HG03439 (cell line): Measurements from ENCODE around the gene CCDC184.
"Not testable (repeated sequence)": the region's sequence is repeated elsewhere in the genome, so short reads cannot be mapped to it uniquely, and the experiment has no call there.

ENCODE experiments used
- ATAC-seq: cut with Tn5 transposase; IDR thresholded peaks from one replicate; pipeline ENCODE4 v1.9.1; 2021; ENCODE audit warnings: mild to moderate bottlenecking, moderate library complexity; ENCODE audit not compliant: unreplicated experiment

The CCDC184 gene

GRCh38 chr12:48183091-48183875 is at the start of gene CCDC184:
CCDC184 (plus strand) TSS chr12:48183644; CDS start chr12:48184123, 479 bp downstream.
- ATAC-seq, result peak; percentile 77

DNA sequence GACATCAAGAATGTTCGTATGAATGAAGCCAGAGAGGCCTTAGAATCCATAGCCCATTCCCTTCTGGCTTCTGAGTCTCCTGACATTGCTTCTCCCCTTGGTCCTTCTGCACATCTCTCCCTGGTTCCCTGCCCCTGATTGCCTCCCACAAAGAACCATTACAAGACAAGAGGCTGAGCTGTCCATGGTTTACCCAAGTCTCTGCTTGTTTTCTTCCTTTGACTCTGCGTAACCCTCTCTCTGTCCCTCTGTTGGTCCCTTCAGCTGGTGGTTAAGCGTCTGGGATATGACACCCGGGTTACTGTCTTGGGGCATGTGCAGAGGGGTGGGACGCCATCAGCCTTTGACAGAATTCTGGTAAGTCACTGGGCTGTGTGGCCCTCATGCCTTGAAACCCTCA is 48.4 kb upstream of the CCDC184 start:
- ATAC-seq, result no peak

DNA sequence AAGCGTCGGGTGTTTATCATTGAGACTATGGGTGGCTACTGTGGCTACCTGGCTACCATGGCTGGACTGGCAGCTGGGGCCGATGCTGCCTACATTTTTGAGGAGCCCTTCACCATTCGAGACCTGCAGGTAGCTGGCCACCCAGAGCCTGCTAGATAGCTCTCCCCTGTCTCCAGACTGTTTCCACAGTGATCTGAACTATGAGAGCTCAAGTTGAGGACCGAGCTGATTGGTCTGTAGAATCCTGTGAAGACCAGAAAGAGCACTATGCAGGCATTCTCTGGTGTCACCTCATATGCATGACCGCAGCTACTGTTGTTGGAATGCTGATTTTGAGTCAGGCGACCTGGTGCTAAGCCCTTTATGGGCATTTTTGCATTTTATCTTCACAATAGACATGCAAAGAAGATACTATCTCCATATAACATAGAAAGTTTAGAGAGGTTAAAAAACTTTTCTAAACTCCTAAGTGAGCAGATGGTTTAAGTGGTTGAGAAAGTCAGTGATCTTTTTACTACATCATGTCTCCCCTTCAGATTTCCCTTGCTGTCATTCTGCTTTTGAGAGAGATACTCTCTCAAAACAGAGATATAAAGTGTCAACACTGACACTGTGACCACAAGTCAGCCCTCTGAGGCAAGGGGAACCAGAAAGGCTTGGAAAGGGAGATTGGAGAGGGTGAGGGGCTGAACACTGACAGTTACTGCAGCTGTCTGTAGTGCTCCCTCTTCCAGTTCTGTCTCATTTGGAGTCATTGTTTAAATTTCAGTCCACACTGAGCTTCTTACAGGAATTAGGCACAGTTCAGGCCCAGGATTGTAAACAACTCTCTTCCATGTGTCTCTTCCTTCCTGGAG is 40.4 kb upstream of the CCDC184 start:
- ATAC-seq, result no peak

GRCh38 chr12:48143898-48144297 is 39.5 kb upstream of the CCDC184 start:
- ATAC-seq, result no peak

DNA sequence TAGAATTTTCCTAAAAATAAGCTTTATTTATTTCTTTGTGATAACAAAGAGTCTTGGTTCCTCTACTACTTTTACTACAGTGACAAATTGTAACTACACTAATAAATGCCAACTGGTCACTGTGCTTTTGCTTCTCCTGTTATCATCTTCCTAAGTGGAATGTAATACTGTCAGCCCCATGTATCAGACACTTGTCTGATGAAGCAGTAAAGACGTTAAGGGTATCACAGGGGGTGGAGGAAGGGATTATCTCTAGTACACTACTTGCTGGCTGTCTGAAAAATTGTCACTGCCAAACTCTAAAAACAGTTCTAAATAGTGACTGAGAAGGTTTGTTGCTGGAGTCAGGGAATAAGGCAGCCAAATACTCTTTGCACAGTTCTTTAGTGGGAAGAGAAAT is 37.5 kb upstream of the CCDC184 start:
- no peak for ATAC-seq

DNA sequence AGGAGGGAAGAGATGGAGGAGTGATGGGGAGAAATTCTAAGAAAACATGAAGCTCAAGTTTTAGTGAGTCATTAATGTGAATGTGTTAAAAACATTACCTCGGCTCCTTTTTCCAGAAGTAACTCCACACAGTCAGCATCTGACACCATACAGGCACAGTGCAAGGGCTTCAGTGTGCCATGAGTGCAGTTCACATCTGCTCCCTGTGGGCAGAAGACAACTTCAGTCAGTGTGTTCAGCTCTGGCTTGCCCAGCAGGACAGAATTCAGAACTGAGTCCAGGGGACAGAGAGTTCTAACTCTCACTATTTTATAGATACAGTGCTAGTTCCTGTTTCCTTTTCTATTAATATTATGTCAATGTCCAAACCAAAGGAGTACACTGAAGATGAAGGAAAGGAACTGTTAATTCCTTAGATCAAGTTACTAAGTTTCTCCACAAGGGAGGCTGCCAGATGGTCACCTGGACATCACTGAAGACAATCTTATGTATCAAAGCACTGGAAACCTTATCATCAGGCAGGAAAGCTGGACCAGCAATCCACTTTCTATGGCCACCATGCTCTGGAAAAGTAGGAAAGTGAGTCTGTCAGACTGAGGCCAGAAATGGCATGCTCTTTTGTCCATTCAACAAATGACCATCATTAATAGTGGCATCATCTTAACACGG is 32.2 kb upstream of the CCDC184 start:
- no peak for ATAC-seq

DNA sequence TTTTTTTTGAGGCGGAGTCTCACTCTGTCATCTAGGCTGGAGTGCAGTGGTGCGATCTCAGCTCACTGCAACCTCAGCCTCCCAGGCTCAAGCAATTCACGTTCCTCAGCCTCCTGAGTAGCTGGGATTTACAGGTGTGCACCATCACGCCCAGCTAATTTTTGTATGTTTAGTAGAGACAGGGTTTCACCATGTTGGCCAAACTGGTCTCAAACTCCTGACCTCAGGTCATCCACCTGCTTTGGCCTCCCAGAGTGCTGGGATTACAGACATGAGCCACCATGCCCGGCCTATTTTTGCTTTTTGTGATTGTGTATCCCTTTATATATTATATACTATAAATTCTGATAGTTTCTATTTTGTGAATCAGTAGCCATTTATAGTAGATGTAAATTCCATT is 27.7 kb upstream of the CCDC184 start:
- ATAC-seq, result not testable (repeated sequence)

DNA sequence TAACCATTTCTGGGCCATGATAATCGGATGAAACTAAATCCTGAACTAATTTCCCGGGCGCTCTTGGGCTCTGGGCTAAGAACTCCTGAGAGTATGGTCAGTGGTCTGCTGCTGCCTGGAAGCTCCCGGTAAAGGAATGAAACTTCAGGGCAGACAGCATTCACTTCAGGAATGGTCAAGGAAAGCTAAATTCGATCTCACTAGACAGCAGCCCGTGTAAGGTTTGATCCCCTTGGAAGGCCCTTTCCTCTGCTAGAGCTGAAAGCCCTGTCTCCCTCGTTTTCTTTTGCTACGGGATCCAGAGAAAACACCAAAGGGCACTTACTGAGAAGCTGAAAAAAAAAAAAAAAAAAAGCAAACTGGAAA is 26.8 kb upstream of the CCDC184 start:
- no peak for ATAC-seq

GRCh38 chr12:48157018-48157888 is 26.2 kb upstream of the CCDC184 start, which contains the start of gene ASB8:
ASB8 (minus strand) TSS chr12:48157515; CDS start chr12:48153496, 4,019 bp downstream.
- peak; percentile 91 for ATAC-seq

DNA sequence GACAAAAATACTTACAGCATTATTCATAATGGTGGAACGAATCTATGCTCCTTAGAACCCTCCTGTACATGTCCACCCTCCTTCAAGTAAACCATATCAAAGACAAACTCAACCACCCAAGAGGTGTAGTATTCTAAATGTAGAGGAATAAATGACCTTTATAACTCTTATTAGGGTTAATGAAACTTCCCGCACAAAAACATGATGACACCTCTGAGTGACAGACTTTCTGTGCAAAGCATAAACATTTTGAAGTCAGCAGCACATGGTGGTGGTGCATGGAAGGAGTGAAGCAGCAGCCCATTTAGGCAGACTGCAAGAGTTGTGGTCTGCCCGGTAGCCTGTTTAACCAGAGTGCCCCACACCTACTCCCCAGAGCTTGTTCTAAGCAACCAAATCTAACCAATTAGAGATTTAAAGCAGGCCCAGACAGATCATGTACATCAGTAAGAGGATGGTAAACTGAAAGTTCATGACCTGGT is 25.5 kb upstream of the CCDC184 start:
- no peak for ATAC-seq

GRCh38 chr12:48160046-48160445 is 23.4 kb upstream of the CCDC184 start:
- no peak for ATAC-seq

- ATAC-seq, result no peak
These were observed 22.6 kb upstream of the CCDC184 start for GRCh38 chr12:48160807-48161206.

DNA sequence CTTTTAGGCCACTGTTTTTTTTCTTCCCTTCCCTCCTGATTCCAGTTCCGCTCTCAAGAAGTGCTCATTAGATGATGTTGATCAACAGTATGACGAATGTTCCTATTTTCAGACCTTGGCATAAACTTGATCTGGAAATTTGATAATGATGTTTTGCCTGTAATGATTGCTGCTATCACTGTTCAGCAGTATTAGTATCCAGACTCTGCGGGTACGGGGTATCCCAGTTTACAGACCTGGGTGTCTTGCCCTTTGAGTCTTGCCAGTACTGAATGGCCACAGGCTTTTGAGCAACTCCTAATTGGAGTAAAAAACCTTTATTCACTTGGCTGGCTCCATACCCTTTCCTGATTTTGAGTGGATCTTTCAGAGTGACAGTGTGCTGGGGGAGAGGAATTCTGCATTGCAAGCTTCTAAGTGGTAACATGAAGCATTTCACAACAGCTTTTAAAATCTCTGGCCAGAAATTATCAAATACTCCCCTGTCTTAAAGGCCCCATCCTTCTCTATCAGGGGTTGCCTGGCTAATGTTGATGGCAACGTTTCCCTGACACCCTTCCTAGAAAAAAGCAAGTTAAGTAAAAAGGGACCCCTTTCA is 20.2 kb upstream of the CCDC184 start:
- ATAC-seq, result no peak

DNA sequence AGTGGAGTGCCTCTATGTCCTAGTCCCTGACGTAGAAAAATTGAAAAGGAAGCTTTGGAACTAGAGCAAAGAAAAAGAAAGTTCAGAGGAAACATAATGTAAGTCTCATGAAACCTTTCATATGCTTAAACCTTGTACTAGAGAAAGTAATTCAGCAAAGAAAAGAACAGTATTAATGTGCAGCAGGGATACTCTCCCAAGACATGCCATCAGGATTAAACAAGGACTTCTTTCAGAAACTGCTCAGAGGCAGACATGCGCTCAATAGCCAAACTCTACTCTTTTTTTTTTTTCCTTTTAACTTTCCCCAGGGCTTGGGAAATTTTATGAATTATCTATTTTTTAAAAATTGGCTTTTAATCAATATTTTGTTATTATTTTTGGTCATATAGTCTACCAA is 19.0 kb upstream of the CCDC184 start:
- ATAC-seq, result no peak

DNA sequence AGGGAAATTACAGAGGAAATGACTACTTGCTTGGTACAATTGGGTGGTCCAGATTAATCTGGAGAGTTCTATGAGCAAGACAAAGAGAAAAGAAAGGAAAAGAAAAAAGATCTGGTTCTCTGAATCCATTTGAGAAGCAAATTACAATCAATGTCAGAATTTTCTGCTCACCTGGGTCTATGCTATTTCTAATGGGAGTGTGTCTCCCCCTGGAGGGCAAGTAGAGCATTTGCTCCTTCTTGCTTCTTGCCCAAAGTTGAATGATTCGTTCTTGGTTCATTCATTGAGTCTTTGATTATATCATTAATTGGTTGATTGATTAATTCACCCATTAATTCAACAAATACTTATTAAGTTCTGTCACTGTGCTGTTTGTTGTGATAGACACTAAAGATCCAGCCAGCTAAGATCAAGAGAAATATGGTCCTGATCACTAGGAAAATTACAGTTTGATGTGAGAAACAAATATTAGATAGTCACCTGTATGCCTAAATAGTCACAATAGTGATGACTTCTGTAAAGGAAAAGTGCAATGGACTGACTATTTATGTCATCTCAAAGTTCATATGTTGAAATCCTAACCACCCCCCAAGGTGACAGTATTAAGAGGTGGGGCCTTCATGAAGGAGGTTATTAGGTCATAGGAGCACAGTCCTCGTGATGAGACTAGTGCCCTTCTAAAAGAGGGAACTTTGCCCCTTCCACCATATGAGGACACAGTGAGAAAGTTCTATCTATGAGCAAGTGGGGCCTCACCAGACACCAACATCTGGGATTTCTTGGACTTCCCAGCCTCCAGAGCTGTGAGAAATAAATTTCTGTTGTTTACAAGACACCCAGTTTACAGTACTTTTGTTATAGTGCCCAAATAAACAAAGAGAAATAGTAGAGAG is 18.1 kb upstream of the CCDC184 start:
- no peak for ATAC-seq

DNA sequence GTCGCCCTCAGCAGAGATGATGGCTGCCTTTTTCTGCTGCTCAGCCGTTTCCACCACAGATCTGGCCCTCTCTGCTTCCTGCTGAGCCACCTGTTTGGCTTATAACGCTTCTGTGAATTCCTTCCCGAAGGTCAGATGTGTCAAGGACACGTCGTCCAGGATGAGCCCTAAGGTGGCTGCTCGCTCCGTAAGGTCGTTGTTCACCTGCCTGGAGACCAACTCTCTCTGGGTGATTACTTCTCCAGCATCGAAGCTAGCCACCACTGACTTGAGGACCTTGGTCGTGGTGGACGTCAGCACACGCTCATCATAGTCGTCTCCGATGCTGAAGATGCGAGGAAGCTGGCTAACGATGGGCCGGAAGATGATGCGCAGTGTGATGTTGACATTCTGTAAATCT is 14.4 kb upstream of the CCDC184 start:
- ATAC-seq, result no peak

GRCh38 chr12:48175613-48176416 is 7.6 kb upstream of the CCDC184 start:
- ATAC-seq, result no peak

- ATAC-seq, result no peak
These were observed 7.1 kb upstream of the CCDC184 start for GRCh38 chr12:48176417-48176751.
